Lower leg skin (tissue), 4 donors: ENCODE data around the gene TMEM169. TPM values are rescaled to one million over a fixed set of nuclear protein-coding genes. Genes with fewer than 3 reads are reported as not detected.

Experiments
- DNase-seq, 2 donors: peaks; one replicate each; pipeline ENCODE4 v3.0.0-alpha.2; 2019; ENCODE audit warnings: low spot score in 2 of 2
- H3K4me3 ChIP-seq: fragments of 200-600 bp; sonication (generic); 2 replicates; pipeline ENCODE4 v1.5.1; 2017; ENCODE audit warnings: mild to moderate bottlenecking, low read depth; ENCODE audit not compliant: poor library complexity, severe bottlenecking
- CTCF ChIP-seq, 3 donors: fragments of 450-650 bp; IDR thresholded peaks; one replicate each; pipeline ENCODE4 v1.5.1; 2016; ENCODE audit warnings: antibody characterized with exemption in 3 of 3, mild to moderate bottlenecking in 3 of 3, moderate library complexity in 2 of 3
- POLR2A ChIP-seq, 2 donors: fragments of 450-650 bp; IDR thresholded peaks; one replicate each; pipeline ENCODE4 v1.6.1; 2016 to 2017; ENCODE audit warnings: antibody characterized with exemption in 2 of 2, mild to moderate bottlenecking in 1 of 2, moderate library complexity in 1 of 2
- WGBS, 2 donors: methylation state at CpG; one replicate each; pipeline ENCODE4 v1.1.5; 2018; 5-methylcytosine and 5-hydroxymethylcytosine counted together
- intact Hi-C: fragments of 100-400 bp; cut with DNase I; formaldehyde crosslinking; loops from one replicate; pipeline ENCODE4 v1.15.0; 2023; ENCODE audit warnings: low total_unique reads
- total RNA-seq, 4 donors: library from RNA; depleted of rRNA; stranded (reverse); fragments of >200 nt; gene quantifications; one replicate each; pipeline ENCODE4 v1.1.0, GENCODE V29; 2016

The TMEM169 gene
- total RNA-seq, 4 donors from 2014 or later = 0.04 to 0.88 (median 0.36) TPM

DNA sequence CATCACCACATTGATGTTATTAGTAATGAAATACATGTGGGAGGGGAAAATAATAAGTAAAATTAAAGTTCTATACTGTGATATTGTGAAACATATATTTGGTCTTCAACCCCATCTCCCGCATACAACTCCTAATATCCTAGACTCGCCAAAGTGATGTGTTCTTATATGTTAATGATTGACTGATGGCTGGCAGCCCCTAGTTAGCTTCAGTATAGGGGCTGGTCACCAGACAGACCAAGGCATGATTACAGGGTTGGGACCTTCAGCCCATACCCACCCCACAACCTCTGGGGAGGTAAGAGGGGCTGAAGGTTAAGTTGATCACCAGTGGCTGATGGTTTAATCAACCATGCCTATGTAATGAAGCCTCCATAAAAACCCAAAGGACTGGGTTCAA is 40.3 kb upstream of the TMEM169 start:
- WGBS, 2 donors = 94% methylated on average over 2 of the region's 2 CpGs
- intact Hi-C loops = no loop called here
- no peak overlapping the region for H3K4me3 ChIP-seq
- no peak for DNase-seq
- TF ChIP-seq POLR2A (IDR thresholded peaks at IDR 0.05) (no peak), CTCF (IDR thresholded peaks at IDR 0.05) (no peak)

GRCh38 chr2:216043949-216044348 is 37.8 kb upstream of the TMEM169 start:
- intact Hi-C loops = no loop called here

DNA sequence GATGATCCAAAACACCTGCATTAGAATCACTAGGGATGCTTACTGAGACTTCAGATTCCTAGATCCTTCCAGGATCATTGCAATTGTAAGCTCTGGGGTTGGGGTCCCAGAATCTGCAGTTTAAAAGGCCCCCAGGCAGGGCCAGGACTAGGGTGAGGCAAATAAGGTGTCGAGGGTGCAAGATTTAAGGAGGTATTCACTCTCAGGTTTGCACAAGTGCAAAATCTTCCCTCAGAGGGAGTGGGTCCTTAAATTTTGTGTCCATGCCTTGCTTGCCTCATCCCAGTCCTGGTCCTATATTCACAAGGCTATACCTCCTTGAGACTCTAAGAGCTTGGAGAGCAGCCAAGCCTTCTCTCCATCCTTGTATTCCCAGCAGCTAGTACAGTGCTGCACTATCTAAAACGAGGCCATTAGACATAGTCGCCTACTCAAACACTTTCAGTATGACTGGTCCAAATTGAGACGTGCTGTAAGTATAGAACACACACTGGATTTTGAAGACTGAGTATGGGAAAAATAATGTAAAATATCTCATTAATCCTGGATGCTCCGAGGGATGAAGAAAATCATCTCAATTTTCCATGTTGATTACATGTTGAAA is 36.7 kb upstream of the TMEM169 start:
- H3K4me3 ChIP-seq = no peak overlapping the region
- no peak for DNase-seq
- intact Hi-C loops = no loop called here
- TF ChIP-seq POLR2A (IDR thresholded peaks at IDR 0.05) = no peak
- WGBS, 2 donors = 75 to 85% methylated on average over 5 of the region's 5 CpGs

More at GRCh38 chr2:216043949-216044348, 37.8 kb upstream of the TMEM169 start:
- no peak for DNase-seq
- TF ChIP-seq CTCF (IDR thresholded peaks at IDR 0.05) (no peak), POLR2A (IDR thresholded peaks at IDR 0.05) (no peak)
- no peak overlapping the region for H3K4me3 ChIP-seq
- WGBS, 2 donors = 98% methylated on average over 5 of the region's 5 CpGs

DNA sequence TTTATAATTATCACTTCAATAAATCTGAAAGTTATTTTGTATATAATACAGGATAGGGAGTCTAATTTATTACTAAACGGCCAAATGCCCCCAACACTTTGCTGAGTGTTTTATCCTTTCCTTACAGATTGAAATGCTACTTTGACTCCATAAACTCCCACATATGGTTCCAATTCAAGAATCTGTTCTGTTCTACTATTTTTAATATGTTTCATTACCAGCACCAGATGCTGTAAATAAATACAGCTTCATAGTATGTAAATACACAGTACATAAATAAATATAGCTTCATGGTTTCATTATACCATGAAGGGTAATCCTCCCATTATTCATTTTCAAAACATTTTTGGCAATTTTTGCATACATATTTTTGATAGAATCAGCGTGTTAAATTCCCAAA is 34.3 kb upstream of the TMEM169 start:
- intact Hi-C loops = no loop called here
- TF ChIP-seq CTCF (IDR thresholded peaks at IDR 0.05) (no peak), POLR2A (IDR thresholded peaks at IDR 0.05) (no peak)
- DNase-seq = no peak
- 80 to 81% methylated on average over 2 of the region's 2 CpGs for WGBS, 2 donors
- no peak overlapping the region for H3K4me3 ChIP-seq

- H3K4me3 ChIP-seq = no peak overlapping the region
- TF ChIP-seq CTCF (IDR thresholded peaks at IDR 0.05) (no peak), POLR2A (IDR thresholded peaks at IDR 0.05) (no peak)
- no peak for DNase-seq
- intact Hi-C loops = no loop called here
- WGBS, 2 donors = 66 to 74% methylated on average over 2 of the region's 2 CpGs
Observed at GRCh38 chr2:216049452-216049851, 32.3 kb upstream of the TMEM169 start.

DNA sequence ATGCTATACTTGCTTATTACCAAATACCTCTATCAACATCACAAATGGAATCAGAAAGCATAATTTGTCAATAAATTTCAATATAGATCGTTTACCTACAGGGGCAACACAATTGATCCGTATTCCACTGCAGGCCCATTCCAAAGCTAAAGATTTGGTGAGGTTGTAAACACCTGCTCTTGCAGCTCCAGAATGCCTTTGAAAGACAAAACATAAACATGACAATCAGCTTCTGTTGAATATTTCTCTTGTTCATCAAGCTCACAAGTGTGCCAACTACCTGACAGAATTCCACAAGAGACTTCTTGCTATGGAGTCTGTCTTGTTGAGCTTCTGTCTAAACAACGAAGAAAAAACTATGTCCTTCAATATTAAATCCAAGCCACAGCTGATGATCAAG is 30.4 kb upstream of the TMEM169 start:
- no peak for DNase-seq
- WGBS, 2 donors = 91 to 94% methylated on average over 3 of the region's 3 CpGs
- H3K4me3 ChIP-seq = no peak overlapping the region
- intact Hi-C loops = no loop called here
- TF ChIP-seq CTCF (IDR thresholded peaks at IDR 0.05) = no peak
- no peak for TF ChIP-seq POLR2A (IDR thresholded peaks at IDR 0.05)
